Measurements from ENCODE around the gene MKLN1. TPM values are rescaled to one million over a fixed set of nuclear protein-coding genes. Genes with fewer than 3 reads are reported as not detected.
A peak's percentile ranks its signal among the peaks of the same experiment; 100 is the strongest.

The MKLN1 gene
- polyA plus RNA-seq, 1 of the 3 experiments (the other 2 are of a cell fraction): 11.0 TPM

GRCh38 chr7:131544449-131545301 is 217.0 kb downstream of the MKLN1 start (continued):
- TF ChIP-seq REST (IDR thresholded peaks at IDR 0.05; ENCODE audit: low read depth, low read length) (no peak), NRF1 (IDR thresholded peaks at IDR 0.05; ENCODE audit: low read depth, low read length) (no peak), CHD2 (IDR thresholded peaks at IDR 0.05; ENCODE audit: low read length, partially characterized antibody) (no peak), TEAD4 (IDR thresholded peaks at IDR 0.05; ENCODE audit: borderline replicate concordance, insufficient read depth) (no peak), TCF12 (IDR thresholded peaks at IDR 0.05) (peak; percentile 34; the same call in 1 of the 2 replicates), RAD21 (IDR thresholded peaks at IDR 0.05; ENCODE audit: low read length) (peak; percentile 89), GABPA (IDR thresholded peaks at IDR 0.05; ENCODE audit: low read depth) (no peak), CTCF (IDR thresholded peaks at IDR 0.05) (peak; percentile 63)

- Histone ChIP-seq H4K20me1 (ENCODE audit: insufficient read depth) (peaks cover 99% of the 10 kb centered on the region), H3K79me2 (ENCODE audit: insufficient read depth) (peaks cover 100% of the 10 kb centered on the region), H3K27me3 (ENCODE audit: insufficient read depth) (no peaks in the 10 kb centered on the region), H3K27ac (ENCODE audit: low read depth in 2 of 2, low read length in 1 of 2) (peak overlapping the region in 1 of 2 experiments; percentile 3; a peak in 1 of 4 replicates), H3K36me3 (replicated peaks in 1 of 2; ENCODE audit: control insufficient read depth in 1 of 2, insufficient read depth in 2 of 2, low read length in 1 of 2) (peaks cover 0 to 7% of the 10 kb centered on the region in 2 experiments), H3K4me3 (ENCODE audit: low read depth in 2 of 2, low read length in 1 of 2) (0 out of 4 replicates have a peak overlapping the region, but pooled peaks of 1 of the 2 experiments have one; percentile 5), H3K9ac (no peak overlapping the region), H3K9me3 (no peaks in the 10 kb centered on the region), H3K4me1 (ENCODE audit: control insufficient read depth in 1 of 2, insufficient read depth in 2 of 2, low read depth in 1 of 2, low read length in 1 of 2) (peaks cover 21 to 22% of the 10 kb centered on the region in 2 experiments), H3K9me2 (no peaks in the 10 kb centered on the region), H2AFZ (ENCODE audit: low read depth) (no peak overlapping the region), H3K4me2 (peak overlapping the region; percentile 39), H3F3A (replicated peaks; ENCODE audit: insufficient read depth) (peaks cover 41% of the 10 kb centered on the region)
- POLR2A ChIA-PET: interaction anchor here (0.6 to 1.2 kb wide), 2 partner anchors 11 to 659 kb away, joined by 3 read pairs; no protein-coding TSS in a partner anchor
- CTCF ChIA-PET: interaction anchor here (0.8 to 15.1 kb wide), 27 partner anchors 8 to 649 kb away, joined by 3 to 160 read pairs (median 5); partner anchors contain the start of gene PODXL
- WGBS (ENCODE audit: low lambda C conversion rate): 88% methylated on average over 12 of the region's 12 CpGs
- no peak for TF ChIP-seq CHD2 (IDR thresholded peaks at IDR 0.05; ENCODE audit: low read length, partially characterized antibody)
- TF ChIP-seq RCOR1 (IDR thresholded peaks at IDR 0.05; ENCODE audit: low read length): no peak
- no peak for TF ChIP-seq FOSL2 (IDR thresholded peaks at IDR 0.05; ENCODE audit: borderline replicate concordance, low read depth)
- no peak for TF ChIP-seq SMC3 (IDR thresholded peaks at IDR 0.05; ENCODE audit: low read depth, low read length)
- DNase-seq: no peak
These were observed 218.4 kb downstream of the MKLN1 start for GRCh38 chr7:131546126-131546525.

Other genes with a start within 250 kb of the MKLN1 start
- gene PODXL, start 228.8 kb downstream of the MKLN1 start, polyA plus RNA-seq (2012; rRNA removed): 76.1 and 86.0 TPM in 2 replicates

Data from SK-N-SH (cell line).